H9 (cell line): ENCODE data around the gene TEX28. TPM values are rescaled to one million over a fixed set of nuclear protein-coding genes. Genes with fewer than 3 reads are reported as not detected.

Experiments used
- DNase-seq: peaks from one replicate; pipeline ENCODE4 v3.0.0-alpha.2; 2017
- H2AFZ ChIP-seq: one replicate; pipeline ENCODE4 v1.6.1; 2013; ENCODE audit warnings: mild to moderate bottlenecking, low read length, control low read depth, moderate library complexity
- H2AK5ac ChIP-seq: 2 replicates; pipeline ENCODE4 v1.6.1; 2013; ENCODE audit warnings: low read length, control low read depth, mixed read lengths; ENCODE audit not compliant: insufficient read length
- H2BK120ac ChIP-seq: one replicate; pipeline ENCODE4 v1.6.1; 2013; ENCODE audit warnings: low read depth, mild to moderate bottlenecking, low read length, control low read depth, inconsistent platforms; ENCODE audit not compliant: poor library complexity, severe bottlenecking
- H2BK12ac ChIP-seq: 2 replicates; pipeline ENCODE4 v1.6.1; 2013; ENCODE audit warnings: low read length, control low read depth, mixed read lengths, low read depth; ENCODE audit not compliant: insufficient read length
- H2BK15ac ChIP-seq: 2 replicates; pipeline ENCODE4 v1.6.1; 2013; ENCODE audit warnings: low read depth, low read length, control low read depth
- H2BK20ac ChIP-seq: one replicate; pipeline ENCODE4 v1.6.1; 2013; ENCODE audit warnings: low read depth, mild to moderate bottlenecking, low read length, control low read depth, inconsistent platforms; ENCODE audit not compliant: poor library complexity, severe bottlenecking
- H2BK5ac ChIP-seq: 2 replicates; pipeline ENCODE4 v1.6.1; 2013; ENCODE audit warnings: low read length, control low read depth, mixed read lengths; ENCODE audit not compliant: insufficient read length
- H3K14ac ChIP-seq: 2 replicates; pipeline ENCODE4 v1.6.1; 2013; ENCODE audit warnings: low read length, control low read depth; ENCODE audit not compliant: insufficient read depth
- H3K18ac ChIP-seq: 2 replicates; pipeline ENCODE4 v1.6.1; 2013; ENCODE audit warnings: low read depth, mild to moderate bottlenecking, mixed read lengths, low read length, control low read depth; ENCODE audit not compliant: insufficient read length
- H3K23ac ChIP-seq: 2 replicates; pipeline ENCODE4 v1.6.1; 2013; ENCODE audit warnings: low read length, control low read depth, mixed read lengths, low read depth; ENCODE audit not compliant: insufficient read length
- H3K23me2 ChIP-seq: 2 replicates; pipeline ENCODE4 v1.6.1; 2013; ENCODE audit warnings: low read depth, mild to moderate bottlenecking, mixed read lengths, low read length, control low read depth; ENCODE audit not compliant: insufficient read length, poor library complexity, severe bottlenecking
- H3K27ac ChIP-seq: 2 replicates; pipeline ENCODE4 v1.5.1; 2013; ENCODE audit warnings: low read length, control low read depth, mixed read lengths, low read depth; ENCODE audit not compliant: insufficient read length
- H3K27me3 ChIP-seq: 2 replicates; pipeline ENCODE4 v1.6.1; 2013; ENCODE audit warnings: low read length, control low read depth, inconsistent platforms; ENCODE audit not compliant: insufficient read depth
- H3K4ac ChIP-seq: 2 replicates; pipeline ENCODE4 v1.6.1; 2013; ENCODE audit warnings: low read depth, mild to moderate bottlenecking, control low read depth, inconsistent platforms, low read length, moderate library complexity
- H3K4me1 ChIP-seq: 2 replicates; pipeline ENCODE4 v1.6.1; 2013; ENCODE audit warnings: low read length, control low read depth, inconsistent platforms; ENCODE audit not compliant: insufficient read depth
- H3K4me2 ChIP-seq: 2 replicates; pipeline ENCODE4 v1.6.1; 2013; ENCODE audit warnings: low read length, control low read depth, mixed read lengths; ENCODE audit not compliant: insufficient read length, insufficient read depth
- H3K56ac ChIP-seq: 2 replicates; pipeline ENCODE4 v1.6.1; 2013; ENCODE audit warnings: low read depth, mild to moderate bottlenecking, mixed read lengths, low read length, control low read depth; ENCODE audit not compliant: insufficient read length
- H3K79me1 ChIP-seq: 2 replicates; pipeline ENCODE4 v1.6.1; 2013; ENCODE audit warnings: low read depth, mild to moderate bottlenecking, moderate library complexity, low read length, control low read depth, inconsistent platforms; ENCODE audit not compliant: insufficient read depth, poor library complexity, severe bottlenecking
- H3K79me2 ChIP-seq: 2 replicates; pipeline ENCODE4 v1.6.1; 2013; ENCODE audit warnings: low read length, control low read depth, inconsistent platforms; ENCODE audit not compliant: insufficient read depth
- H3K9ac ChIP-seq: 2 replicates; pipeline ENCODE4 v1.6.1; 2013; ENCODE audit warnings: low read length, control low read depth, mixed read lengths; ENCODE audit not compliant: insufficient read length; ENCODE audit errors: extremely low read depth
- H3K9me3 ChIP-seq: one replicate; pipeline ENCODE4 v1.6.1; 2013; ENCODE audit warnings: low read depth, low read length, inconsistent platforms; ENCODE audit not compliant: control insufficient read depth
- H3T11ph ChIP-seq: one replicate; pipeline ENCODE4 v1.6.1; 2013; ENCODE audit warnings: mild to moderate bottlenecking, low read length, control low read depth, inconsistent platforms
- H4K20me1 ChIP-seq: one replicate; pipeline ENCODE4 v1.6.1; 2013; ENCODE audit not compliant: control insufficient read depth, insufficient read length, insufficient read depth
- H4K5ac ChIP-seq: 2 replicates; pipeline ENCODE4 v1.6.1; 2013; ENCODE audit warnings: low read depth, mild to moderate bottlenecking, mixed read lengths, low read length, control low read depth; ENCODE audit not compliant: insufficient read length
- H4K8ac ChIP-seq: replicated peaks from 2 replicates; pipeline ENCODE4 v1.6.1; 2013; ENCODE audit warnings: low read length, control low read depth, mixed read lengths, low read depth; ENCODE audit not compliant: insufficient read length
- H4K91ac ChIP-seq: 2 replicates; pipeline ENCODE4 v1.6.1; 2013; ENCODE audit warnings: low read depth, mild to moderate bottlenecking, moderate library complexity, mixed read lengths, low read length, control low read depth; ENCODE audit not compliant: insufficient read length
- H3K27ac Mint-ChIP-seq, 3 experiments: 2 replicates in 2 of 3; 3 replicates in 1 of 3; pipeline ENCODE4 v1.8.0; 2020 to 2021; ENCODE audit warnings: mixed read lengths in 3 of 3, mild to moderate bottlenecking in 1 of 3, moderate library complexity in 1 of 3
- H3K27me3 Mint-ChIP-seq: 2 replicates; pipeline ENCODE4 v1.8.0; 2021; ENCODE audit warnings: low read depth, mild to moderate bottlenecking, moderate library complexity, mixed read lengths
- H3K36me3 Mint-ChIP-seq, 3 experiments: 2 replicates in 2 of 3; 3 replicates in 1 of 3; pipeline ENCODE4 v1.8.0; 2020 to 2021; ENCODE audit warnings: low read depth in 3 of 3, mixed read lengths in 3 of 3; ENCODE audit not compliant: insufficient read depth in 1 of 3
- H3K4me1 Mint-ChIP-seq, 2 experiments: 2 replicates each; pipeline ENCODE4 v1.8.0; 2020; ENCODE audit warnings: mixed read lengths in 2 of 2
- H3K4me3 Mint-ChIP-seq, 2 experiments: 2 replicates in 1 of 2; 3 replicates in 1 of 2; pipeline ENCODE4 v1.8.0; 2020 to 2021; ENCODE audit warnings: mild to moderate bottlenecking in 2 of 2, mixed read lengths in 2 of 2, moderate library complexity in 1 of 2
- H3K9me3 Mint-ChIP-seq, 2 experiments: 2 replicates in 1 of 2; 3 replicates in 1 of 2; pipeline ENCODE4 v1.8.0; 2020; ENCODE audit warnings: mild to moderate bottlenecking in 2 of 2, mixed read lengths in 2 of 2, moderate library complexity in 1 of 2
- WGBS: extraction: QIAGEN DNeasy Blood & Tissue Kit; methylation state at CpG from one replicate; pipeline ENCODE4 v1.1.7; 2013; ENCODE audit warnings: missing lambda C conversion rate, low lambda C conversion rate, mixed read lengths; ENCODE audit not compliant: insufficient read length; ENCODE audit errors: extremely low coverage; 5-methylcytosine and 5-hydroxymethylcytosine counted together
- total RNA-seq: library from RNA; stranded (reverse); gene quantifications from 2 replicates; pipeline ENCODE4 v1.2.1, GENCODE V29; 2021
- TF ChIP-seq, protein P1 (sequence below): fragments of 200-600 bp; sonication (generic); conservative IDR thresholded peaks from 3 replicates; pipeline ENCODE4 v1.8.0; 2021; ENCODE audit warnings: antibody characterized with exemption, mild to moderate bottlenecking

The TEX28 gene
- total RNA-seq, 1 experiment from 2014 or later = not detected

DNA sequence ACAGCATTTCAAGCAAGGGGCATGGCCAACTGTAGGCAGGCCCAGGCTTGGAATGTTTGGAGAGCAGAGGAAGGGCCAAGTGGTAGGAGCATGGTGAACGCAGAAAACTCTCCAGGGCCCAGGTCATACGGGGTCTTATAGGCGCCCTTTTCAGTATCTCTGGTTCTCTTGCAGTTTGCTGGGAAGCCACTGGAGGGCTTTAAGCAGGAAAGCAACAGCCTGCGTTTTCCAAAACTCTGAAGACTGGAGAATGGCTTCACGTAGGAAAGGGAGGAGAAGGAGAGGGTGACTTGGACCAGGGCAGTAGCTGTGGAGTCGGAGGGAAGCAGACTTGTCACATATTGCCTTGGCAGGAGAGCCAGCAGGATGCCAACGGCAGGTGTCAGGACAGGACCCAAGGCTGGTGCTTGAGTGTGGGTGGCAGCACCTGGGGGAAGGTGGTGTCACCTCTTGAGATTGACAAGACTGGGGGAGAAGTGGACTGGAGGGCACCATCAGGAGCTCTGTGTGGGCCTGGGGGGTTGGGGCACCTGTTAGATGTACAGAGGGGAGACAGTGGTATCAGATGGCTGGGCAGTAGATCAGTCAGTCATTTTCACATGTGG lies 22.6 kb upstream of the TEX28 start:
- peaks cover 0 to 9% of the 10 kb centered on the region in 2 experiments; a peak in 2 of 4 replicates for H3K4me1 Mint-ChIP-seq
- Histone ChIP-seq H2AK5ac (no peak overlapping the region), H3K9me3 (peaks cover 33% of the 10 kb centered on the region), H3K4me2 (no peak overlapping the region), H3K79me1 (no peaks in the 10 kb centered on the region), H4K8ac (no peak overlapping the region), H3K4ac (no peak overlapping the region), H4K5ac (no peak overlapping the region), H4K20me1 (no peaks in the 10 kb centered on the region), H3K23me2 (no peaks in the 10 kb centered on the region), H3K4me1 (no peaks in the 10 kb centered on the region), H4K91ac (no peak overlapping the region), H3T11ph (no peak overlapping the region), H2BK15ac (no peak overlapping the region), H3K14ac (no peak overlapping the region), H3K27me3 (no peaks in the 10 kb centered on the region), H2AFZ (no peak overlapping the region), H3K9ac (no peak overlapping the region), H3K23ac (no peak overlapping the region), H3K27ac (no peak overlapping the region), H2BK12ac (no peak overlapping the region), H2BK5ac (no peak overlapping the region), H3K18ac (no peak overlapping the region), H2BK20ac (no peak overlapping the region), H2BK120ac (no peak overlapping the region), H3K79me2 (no peaks in the 10 kb centered on the region), H3K56ac (no peak overlapping the region)
- H3K4me3 Mint-ChIP-seq = no peak overlapping the region; a peak in 1 of 5 replicates
- peaks cover 16% of the 10 kb centered on the region for H3K27me3 Mint-ChIP-seq
- no peak overlapping the region for H3K27ac Mint-ChIP-seq
- peaks cover 79 to 81% of the 10 kb centered on the region in 2 experiments for H3K9me3 Mint-ChIP-seq
- H3K36me3 Mint-ChIP-seq = peaks cover 0 to 2% (median 0%) of the 10 kb centered on the region in 3 experiments; a peak in 1 of 7 replicates
- no CpG with 5 or more reads among the region's 7 CpGs for WGBS
- DNase-seq = peak; percentile 56
- TF ChIP-seq, protein P1, sequence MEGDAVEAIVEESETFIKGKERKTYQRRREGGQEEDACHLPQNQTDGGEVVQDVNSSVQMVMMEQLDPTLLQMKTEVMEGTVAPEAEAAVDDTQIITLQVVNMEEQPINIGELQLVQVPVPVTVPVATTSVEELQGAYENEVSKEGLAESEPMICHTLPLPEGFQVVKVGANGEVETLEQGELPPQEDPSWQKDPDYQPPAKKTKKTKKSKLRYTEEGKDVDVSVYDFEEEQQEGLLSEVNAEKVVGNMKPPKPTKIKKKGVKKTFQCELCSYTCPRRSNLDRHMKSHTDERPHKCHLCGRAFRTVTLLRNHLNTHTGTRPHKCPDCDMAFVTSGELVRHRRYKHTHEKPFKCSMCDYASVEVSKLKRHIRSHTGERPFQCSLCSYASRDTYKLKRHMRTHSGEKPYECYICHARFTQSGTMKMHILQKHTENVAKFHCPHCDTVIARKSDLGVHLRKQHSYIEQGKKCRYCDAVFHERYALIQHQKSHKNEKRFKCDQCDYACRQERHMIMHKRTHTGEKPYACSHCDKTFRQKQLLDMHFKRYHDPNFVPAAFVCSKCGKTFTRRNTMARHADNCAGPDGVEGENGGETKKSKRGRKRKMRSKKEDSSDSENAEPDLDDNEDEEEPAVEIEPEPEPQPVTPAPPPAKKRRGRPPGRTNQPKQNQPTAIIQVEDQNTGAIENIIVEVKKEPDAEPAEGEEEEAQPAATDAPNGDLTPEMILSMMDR = peak; percentile 57
